A549 (cell line): ENCODE measurements around the gene GNAT2.

ENCODE experiments used
- CHD2 ChIP-seq: fragments of 150-350 bp; IDR thresholded peaks from 2 replicates; pipeline ENCODE4 v1.6.1; 2014; ENCODE audit warnings: low read length; ENCODE audit not compliant: partially characterized antibody
- CTCF ChIP-seq: fragments of >200 bp; sonication (Bioruptor Twin); formaldehyde crosslinking; IDR thresholded peaks from 3 replicates; pipeline ENCODE4 v1.5.1; 2016

GRCh38 chr1:109668123-109668775 lies 48.8 kb upstream of the GNAT2 start:
- TF ChIP-seq CTCF (no peak), CHD2 (no peak)
